ENCODE measurements around the gene ZNF726.
"Not testable (repeated sequence)": the region's sequence is repeated elsewhere in the genome, so short reads cannot be mapped to it uniquely, and the experiment has no call there.

ZNF726 gene

DNA sequence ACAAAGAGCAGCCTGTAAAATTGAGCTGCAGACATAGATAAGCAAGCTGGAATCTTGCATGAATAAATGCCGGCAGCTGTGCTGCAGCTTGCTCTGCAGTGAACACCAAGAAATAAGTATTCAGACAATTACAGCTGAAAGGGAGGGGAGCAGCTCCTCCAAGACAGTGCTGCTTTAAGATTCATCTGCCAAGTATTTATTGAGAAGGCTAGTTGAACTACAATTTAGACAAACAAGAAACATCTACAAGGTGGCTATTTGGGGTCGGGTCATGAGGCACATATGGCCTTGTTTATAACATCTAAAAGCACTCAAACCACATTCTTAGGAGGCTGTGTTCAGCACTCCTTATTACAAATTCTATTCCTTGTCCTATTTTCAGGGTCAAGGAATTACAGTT is 34.9 kb downstream of the ZNF726 start:
- no peak for DNase-seq

GRCh38 chr19:23956051-23956450 is 41.4 kb downstream of the ZNF726 start:
- no peak for DNase-seq

- DNase-seq: no peak
Observed at GRCh38 chr19:23957660-23958281, 43.1 kb downstream of the ZNF726 start.

DNA sequence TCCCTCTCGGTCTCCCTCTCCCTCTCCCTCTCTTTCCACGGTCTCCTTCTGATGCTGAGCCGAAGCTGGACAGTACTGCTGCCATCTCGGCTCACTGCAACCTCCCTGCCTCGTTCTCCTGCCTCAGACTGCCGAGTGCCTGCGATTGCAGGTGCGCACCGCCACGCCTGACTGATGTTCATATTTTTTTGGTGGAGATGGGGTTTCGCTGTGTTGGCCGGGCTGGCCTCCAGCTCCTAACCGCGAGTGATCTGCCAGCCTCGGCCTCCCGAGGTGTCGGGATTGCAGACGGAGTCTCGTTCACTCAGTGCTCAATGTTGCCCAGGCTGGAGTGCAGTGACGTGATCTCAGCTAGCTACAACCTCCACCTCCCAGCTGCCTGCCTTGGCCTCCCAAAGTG is 48.7 kb downstream of the ZNF726 start:
- not testable (repeated sequence) for DNase-seq

DNA sequence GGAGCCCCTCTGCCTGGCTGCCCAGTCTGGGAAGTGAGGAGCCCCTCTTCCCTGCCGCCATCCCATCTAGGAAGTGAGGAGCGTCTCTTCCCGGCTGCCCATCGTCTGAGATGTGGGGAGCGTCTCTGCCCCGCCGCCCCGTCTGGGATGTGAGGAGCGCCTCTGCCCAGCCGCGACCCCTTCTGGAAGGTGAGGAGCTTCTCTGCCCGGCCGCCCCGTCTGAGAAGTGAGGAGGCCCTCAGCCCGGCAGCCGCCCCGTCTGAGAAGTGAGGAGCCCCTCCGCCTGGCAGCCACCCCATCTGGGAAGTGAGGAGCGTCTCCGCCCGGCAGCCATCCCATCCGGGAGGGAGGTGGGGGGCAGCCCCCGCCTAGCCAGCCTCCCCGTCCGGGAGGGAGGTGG is 49.2 kb downstream of the ZNF726 start:
- not testable (repeated sequence) for DNase-seq

DNA sequence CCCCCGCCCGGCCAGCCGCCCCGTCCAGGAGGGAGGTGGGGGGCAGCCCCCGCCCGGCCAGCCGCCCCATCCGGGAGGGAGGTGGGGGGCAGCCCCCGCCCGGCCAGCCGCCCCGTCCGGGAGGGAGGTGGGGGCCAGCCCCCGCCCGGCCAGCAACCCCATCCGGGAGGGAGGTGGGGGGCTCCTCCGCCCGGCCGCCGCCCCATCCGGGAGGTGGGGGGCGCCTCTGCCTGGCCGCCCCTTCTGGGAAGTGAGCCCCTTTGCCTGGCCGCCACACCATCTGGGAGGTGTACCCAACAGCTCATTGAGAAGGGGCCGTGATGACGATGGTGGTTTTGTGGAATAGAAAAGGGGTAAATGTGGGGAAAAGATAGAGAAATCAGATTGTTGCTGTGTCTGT is 49.6 kb downstream of the ZNF726 start:
- not testable (repeated sequence) for DNase-seq

DNA sequence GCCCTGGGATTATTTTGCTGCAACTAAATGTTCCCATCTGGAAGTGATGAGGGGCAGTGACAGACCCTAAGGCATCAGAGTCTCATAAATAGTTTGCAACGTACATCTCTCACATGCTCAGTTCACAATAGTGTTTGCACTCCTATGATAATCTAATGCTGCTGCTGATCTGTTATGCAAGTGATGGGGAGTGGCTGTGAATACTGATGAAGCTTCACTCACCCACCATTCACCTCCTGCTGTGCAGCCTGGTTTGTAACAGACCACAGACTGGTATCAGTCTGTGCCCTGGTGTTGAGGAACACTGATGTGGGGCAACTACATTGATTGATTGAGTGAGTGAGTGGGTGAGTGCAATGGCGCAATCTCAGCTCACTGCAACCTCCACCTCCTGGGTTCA is 54.9 kb downstream of the ZNF726 start:
- no peak for DNase-seq

- DNase-seq: no peak
Observed at GRCh38 chr19:23971598-23971997, 56.9 kb downstream of the ZNF726 start.

DNA sequence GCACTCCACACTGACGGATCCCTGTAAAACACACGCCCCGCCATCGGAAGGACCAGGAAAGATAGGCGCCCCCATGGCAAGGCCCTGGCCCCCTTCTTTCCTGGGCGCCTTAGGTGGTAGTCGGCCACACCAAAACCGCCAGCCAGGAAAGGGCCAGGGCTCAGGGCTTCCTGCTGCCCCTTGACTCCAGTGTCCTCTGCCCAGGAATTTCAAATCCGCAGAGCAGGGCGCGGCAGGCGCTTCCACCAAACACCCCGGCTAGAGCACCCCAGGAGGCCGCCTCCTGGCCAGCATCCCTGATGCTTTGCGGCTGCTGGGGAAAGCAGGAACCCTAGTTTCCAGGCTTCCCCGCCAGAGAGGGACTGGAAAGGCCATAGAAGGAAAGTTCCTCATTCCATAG is 57.5 kb downstream of the ZNF726 start:
- DNase-seq: no peak

- no peak for DNase-seq
Observed at GRCh38 chr19:23974941-23975340, 60.3 kb downstream of the ZNF726 start.

GRCh38 chr19:23976631-23977030 is 61.9 kb downstream of the ZNF726 start:
- not testable (repeated sequence) for DNase-seq

DNA sequence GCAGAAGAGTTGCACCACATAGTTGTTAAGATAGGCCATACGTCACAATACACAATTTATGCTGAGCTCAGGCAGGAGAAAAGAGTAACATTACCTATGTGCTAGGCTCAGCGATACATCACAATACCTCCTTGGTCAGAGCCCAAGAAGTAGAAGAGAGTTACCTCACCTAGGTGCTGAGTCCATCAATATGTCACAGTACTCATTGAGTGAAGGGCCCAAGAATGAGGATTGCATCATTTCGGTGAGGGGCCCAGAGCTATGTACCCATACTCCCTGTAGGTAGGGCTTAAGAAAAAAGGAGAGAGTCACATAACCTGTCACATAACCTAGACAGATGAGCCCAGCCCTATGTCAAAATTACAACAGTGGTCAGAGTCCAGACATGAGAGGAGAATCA is 62.6 kb downstream of the ZNF726 start:
- DNase-seq: not testable (repeated sequence)

GRCh38 chr19:23978068-23978467 is 63.4 kb downstream of the ZNF726 start:
- DNase-seq: no peak

DNA sequence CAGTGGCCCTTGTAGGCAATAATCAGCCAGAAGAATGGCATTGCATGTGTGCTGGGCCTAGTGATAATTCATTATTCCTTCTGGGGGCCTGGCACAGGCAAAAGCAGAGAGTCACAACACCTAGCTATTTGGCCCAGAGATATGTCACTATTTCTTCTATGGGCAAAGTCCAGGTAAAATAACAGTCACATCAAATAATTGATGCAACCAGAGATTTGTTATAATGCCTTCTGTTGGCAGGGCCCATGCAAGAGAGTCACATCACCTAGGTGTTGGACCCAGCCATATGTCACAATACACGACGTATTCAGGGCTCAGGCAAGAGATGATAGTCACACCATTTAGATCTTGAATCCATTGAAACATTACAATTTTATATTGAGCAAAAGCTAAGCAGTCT is 66.1 kb downstream of the ZNF726 start:
- DNase-seq: no peak

DNA sequence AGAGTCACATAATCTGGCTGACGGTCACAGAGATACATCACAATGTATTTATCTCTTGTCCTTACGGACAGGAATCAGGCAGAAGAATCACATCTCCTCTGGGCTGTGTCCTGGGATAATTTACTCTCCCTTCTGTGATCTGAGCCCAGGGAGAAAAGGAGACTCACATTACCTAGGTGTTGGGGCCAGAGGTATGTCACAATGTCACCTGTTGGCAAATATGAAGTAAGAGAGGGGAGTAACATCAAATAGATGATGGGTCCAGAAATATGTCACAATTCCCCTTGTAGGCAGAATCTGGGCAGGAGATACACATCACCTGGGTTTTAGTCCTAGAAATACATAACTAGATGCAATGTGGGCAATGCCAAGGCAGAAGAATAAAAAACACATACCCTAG is 67.2 kb downstream of the ZNF726 start:
- no peak for DNase-seq

DNA sequence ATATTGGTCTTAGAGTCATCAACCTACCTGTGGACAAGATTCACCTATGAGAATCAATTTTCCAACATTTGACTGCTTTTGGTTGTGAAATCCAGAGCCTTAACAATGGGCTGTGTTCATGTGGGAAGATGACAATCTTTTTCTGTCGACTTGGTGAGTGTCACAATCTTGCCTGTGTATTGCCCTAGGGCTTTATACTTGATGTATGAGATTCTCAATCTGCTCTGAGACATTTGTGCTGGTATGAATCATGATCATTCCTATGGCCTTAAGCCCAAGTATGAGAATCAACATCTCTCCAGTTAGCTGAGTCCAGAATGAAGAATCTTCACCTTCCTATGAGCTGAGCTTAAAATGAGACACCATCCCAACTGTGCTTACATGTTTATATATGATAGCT is 68.7 kb downstream of the ZNF726 start:
- DNase-seq: no peak
